ENCODE measurements around the gene GNB1. TPM values are rescaled to one million over a fixed set of nuclear protein-coding genes. Genes with fewer than 3 reads are reported as not detected.
"Not testable (repeated sequence)": the region's sequence is repeated elsewhere in the genome, so short reads cannot be mapped to it uniquely, and the experiment has no call there.

Gene GNB1
- total RNA-seq, 1 experiment from 2014 or later: 362 TPM

DNA sequence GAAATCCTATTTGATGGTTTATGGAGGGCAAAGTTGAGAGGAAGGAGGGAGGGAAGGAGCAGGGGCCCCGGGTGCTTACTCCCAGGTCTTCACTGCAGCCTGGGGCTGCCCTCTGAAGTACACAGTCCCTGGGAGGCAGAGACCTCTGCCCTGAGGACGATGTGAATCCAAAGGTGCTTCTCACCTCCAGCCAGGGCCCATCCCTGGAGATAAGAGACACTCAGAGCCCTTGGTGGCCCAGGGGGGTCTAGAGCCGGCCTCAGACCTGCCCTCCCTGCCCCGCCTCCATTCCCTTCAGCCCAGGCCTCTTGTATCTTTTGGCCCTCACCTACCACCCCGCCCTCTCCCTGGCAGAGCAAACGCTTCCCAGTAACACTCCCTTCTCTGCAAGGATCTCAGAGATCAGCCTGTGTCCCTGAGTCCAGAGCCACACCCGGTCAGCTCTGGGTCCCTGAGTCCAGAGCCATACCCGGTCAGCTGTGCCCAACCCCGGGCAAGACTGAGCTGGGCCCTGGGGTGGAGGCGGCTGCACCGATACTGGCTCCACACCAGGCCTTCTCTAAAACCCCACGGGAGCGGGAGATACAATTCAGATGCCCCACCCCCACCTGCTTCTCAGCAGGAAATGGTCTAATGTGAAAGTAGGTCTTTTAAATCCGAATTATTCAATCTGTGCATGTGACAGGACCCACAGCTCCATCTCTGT lies 3.6 kb upstream of the GNB1 start:
- DNase-seq (ENCODE audit: low read depth): no peak
- in situ Hi-C loops (cut with HindIII; ENCODE audit: low pct_unique_long_range_greater_than_20kb, low sequenced_read_pairs): no loop called here

- in situ Hi-C loops (cut with HindIII; ENCODE audit: low pct_unique_long_range_greater_than_20kb, low sequenced_read_pairs): no loop called here
- no peak for DNase-seq (ENCODE audit: low read depth)
These were observed 3.1 kb upstream of the GNB1 start for GRCh38 chr1:1893997-1894353.

GRCh38 chr1:1893291-1893985 lies 2.6 kb upstream of the GNB1 start:
- no peak for DNase-seq (ENCODE audit: low read depth)
- in situ Hi-C loops (cut with HindIII; ENCODE audit: low pct_unique_long_range_greater_than_20kb, low sequenced_read_pairs): no loop called here

- DNase-seq (ENCODE audit: low read depth): no peak
- in situ Hi-C loops (cut with HindIII; ENCODE audit: low pct_unique_long_range_greater_than_20kb, low sequenced_read_pairs): no loop called here
These were observed 1.9 kb upstream of the GNB1 start for GRCh38 chr1:1892763-1893120.

DNA sequence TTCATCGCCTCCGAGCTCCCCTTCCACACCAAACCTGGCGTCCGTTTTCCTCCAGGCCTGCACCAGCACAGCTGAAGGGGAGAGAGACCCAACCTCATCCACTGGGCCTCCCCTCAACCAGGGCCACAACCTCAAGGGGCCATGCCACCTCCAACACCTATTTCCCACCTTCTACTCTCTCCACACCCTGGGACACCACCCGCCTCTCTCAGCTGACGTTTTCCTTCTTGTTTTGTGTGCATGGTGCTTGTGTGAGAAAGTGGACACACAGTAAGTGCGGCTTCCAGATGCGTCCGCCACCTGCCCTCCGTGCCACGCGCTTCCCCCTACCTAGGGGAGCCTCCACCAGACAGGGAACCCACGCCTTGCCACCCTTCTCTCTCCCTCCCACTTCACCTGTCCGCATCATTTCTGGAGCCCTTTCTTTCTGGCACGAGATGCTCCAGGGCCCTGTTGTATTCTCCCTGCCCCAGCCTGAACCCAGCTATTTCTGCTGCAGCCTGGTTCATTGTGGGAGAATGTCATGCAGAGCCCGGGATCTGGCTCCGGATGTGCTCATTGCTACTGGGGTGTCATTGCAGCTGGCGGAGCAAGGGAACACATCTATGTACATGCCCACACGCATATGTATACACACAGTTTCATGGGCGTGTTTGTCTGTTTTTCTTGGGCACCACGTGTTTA lies 1.3 kb upstream of the GNB1 start:
- DNase-seq (ENCODE audit: low read depth): no peak
- in situ Hi-C loops (cut with HindIII; ENCODE audit: low pct_unique_long_range_greater_than_20kb, low sequenced_read_pairs): no loop called here

- in situ Hi-C loops (cut with HindIII; ENCODE audit: low pct_unique_long_range_greater_than_20kb, low sequenced_read_pairs): no loop called here
- peak; percentile 70 for DNase-seq (ENCODE audit: low read depth)
These were observed 627 bp upstream of the GNB1 start for GRCh38 chr1:1891349-1892078.

DNA sequence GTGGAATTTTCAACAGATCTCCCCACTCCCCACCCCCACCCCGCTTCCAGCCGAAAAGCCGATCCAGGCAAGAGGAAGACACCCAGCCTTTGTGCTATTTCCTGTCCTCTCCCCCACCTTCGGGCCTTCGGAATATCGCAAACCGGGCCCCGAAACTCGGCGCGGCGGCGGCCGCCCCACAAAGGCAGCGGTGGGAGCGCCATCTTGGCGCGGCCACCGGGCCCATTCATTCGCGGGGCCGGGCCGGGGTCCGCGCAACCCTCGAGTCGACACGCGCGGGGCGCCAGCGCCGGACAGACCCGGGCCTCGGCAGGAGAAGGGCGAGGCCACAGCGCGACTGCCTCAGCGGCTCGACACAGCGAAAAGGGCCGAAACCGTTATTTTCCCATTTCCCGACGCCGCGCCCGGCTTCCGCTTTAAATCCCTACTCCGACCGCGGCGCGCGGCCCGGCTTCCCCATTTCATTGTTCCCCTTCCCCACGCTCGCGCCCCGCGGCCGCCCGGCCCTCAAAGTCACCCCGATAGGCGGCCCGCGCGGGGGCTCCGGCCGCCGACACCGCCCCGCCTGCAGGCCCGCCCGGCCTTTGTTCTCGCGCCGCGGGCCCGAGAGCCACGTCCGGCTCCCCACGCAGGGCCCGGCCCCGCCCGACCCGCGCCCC lies 911 bp downstream of the GNB1 start:
- peak; percentile 45 for DNase-seq (ENCODE audit: low read depth)
- in situ Hi-C loops (cut with HindIII; ENCODE audit: low pct_unique_long_range_greater_than_20kb, low sequenced_read_pairs): loop anchor here (10.0 kb wide), 1 partner anchor 65 kb away; no protein-coding TSS in a partner anchor

GRCh38 chr1:1889090-1889750 lies 1.7 kb downstream of the GNB1 start:
- DNase-seq (ENCODE audit: low read depth): no peak
- in situ Hi-C loops (cut with HindIII; ENCODE audit: low pct_unique_long_range_greater_than_20kb, low sequenced_read_pairs): loop anchor here (10.0 kb wide), 1 partner anchor 64 kb away; no protein-coding TSS in a partner anchor

DNA sequence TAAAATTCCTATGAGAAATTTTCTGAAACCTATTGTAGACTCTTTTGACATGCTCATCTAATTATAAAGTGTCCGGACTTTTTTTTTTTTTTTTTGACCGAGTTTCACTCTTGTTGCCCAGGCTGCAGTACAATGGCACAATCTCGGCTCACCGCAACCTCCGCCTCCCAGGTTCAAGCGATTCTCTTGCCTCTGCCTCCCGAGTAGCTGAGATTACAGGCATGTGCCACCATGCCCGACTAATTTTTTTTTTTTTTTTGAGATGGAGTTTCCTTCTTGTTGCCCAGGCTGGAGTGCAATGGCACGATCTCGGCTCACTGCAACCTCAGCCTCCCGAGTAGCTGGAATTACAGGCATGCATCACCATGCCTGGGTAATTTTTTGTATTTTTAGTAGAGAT lies 7.0 kb downstream of the GNB1 start:
- DNase-seq (ENCODE audit: low read depth): not testable (repeated sequence)
- in situ Hi-C loops (cut with HindIII; ENCODE audit: low pct_unique_long_range_greater_than_20kb, low sequenced_read_pairs): loop anchor here (10.0 kb wide), 1 partner anchor 59 kb away; no protein-coding TSS in a partner anchor

DNA sequence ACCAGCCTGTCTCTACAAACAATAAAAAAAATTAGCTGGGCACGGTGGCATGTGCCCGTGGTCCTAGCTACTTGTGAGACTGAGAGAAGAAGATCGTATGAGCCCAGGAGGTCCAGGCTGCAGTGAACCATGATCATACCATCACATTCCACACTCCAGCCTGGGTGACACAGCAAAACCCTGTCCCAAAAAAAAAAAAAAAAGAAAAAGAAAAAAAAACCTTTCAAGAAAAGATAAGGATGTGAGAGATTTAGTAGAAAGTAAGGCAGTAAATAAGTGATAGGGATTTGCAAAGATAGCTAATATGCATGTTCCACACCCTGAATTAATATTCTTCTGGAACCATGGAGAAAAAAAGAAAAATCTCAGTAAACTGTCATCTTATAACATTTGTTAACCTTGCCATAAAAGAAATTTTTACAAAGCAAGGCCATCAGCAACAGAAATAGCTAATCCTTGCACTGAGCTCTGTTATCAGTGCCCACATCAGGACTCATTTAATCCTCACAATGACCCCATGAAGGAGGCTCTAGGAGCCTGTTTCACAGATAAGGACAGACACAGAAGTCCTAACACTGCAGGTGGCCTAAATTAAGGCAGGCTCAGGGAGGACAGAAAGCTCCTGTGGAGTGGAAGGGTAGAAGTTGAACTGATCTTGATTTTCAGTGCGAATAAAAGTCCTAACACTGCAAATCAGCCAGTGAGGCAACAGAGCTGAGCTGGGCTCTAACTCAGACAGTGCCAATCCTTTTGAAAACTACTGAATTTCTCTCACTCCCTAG lies 7.6 kb downstream of the GNB1 start:
- in situ Hi-C loops (cut with HindIII; ENCODE audit: low pct_unique_long_range_greater_than_20kb, low sequenced_read_pairs): loop anchor here (10.0 kb wide), 1 partner anchor 58 kb away; no protein-coding TSS in a partner anchor
- DNase-seq (ENCODE audit: low read depth): peak; percentile 69

GRCh38 chr1:1881727-1882126 lies 9.2 kb downstream of the GNB1 start:
- in situ Hi-C loops (cut with HindIII; ENCODE audit: low pct_unique_long_range_greater_than_20kb, low sequenced_read_pairs): loop anchor here (10.0 kb wide), 1 partner anchor 57 kb away; no protein-coding TSS in a partner anchor
- no peak for DNase-seq (ENCODE audit: low read depth)

- in situ Hi-C loops (cut with HindIII; ENCODE audit: low pct_unique_long_range_greater_than_20kb, low sequenced_read_pairs): loop anchor here (10.0 kb wide), 1 partner anchor 56 kb away; no protein-coding TSS in a partner anchor
- no peak for DNase-seq (ENCODE audit: low read depth)
These were observed 10.1 kb downstream of the GNB1 start for GRCh38 chr1:1880617-1881312.

GRCh38 chr1:1879942-1880341 lies 10.9 kb downstream of the GNB1 start:
- in situ Hi-C loops (cut with HindIII; ENCODE audit: low pct_unique_long_range_greater_than_20kb, low sequenced_read_pairs): loop anchor here (10.0 kb wide), 1 partner anchor 55 kb away; no protein-coding TSS in a partner anchor
- no peak for DNase-seq (ENCODE audit: low read depth)

GRCh38 chr1:1877865-1878436 lies 12.9 kb downstream of the GNB1 start:
- in situ Hi-C loops (cut with HindIII; ENCODE audit: low pct_unique_long_range_greater_than_20kb, low sequenced_read_pairs): no loop called here
- DNase-seq (ENCODE audit: low read depth): no peak

DNA sequence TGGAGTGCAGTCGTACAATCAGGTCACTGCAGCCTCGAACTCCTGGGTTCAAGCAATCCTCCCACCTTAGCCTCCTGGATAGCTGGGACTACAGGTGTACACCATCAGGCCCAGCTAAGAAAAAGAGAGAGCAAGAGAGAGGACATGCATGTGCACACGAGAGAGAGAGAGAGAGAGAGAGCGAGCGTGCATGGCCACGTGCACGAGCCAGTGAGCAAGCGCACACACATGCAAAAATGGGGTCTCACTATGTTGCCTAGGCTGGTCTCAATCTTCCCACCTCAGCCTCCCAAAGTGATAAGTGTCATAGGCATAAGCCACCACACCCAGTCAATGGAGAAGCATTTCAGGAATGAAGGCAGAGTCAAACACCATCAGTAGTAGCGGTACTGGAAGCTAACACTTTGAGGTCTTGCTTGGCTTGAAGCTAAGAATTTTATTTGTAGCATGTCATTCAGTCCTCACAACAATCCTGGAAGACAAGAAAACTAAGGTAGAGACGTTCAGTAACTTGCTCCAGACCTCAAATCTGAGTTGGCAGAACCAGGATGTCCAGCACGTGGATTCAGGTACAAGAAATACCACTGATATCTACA lies 14.5 kb downstream of the GNB1 start:
- in situ Hi-C loops (cut with HindIII; ENCODE audit: low pct_unique_long_range_greater_than_20kb, low sequenced_read_pairs): no loop called here
- no peak for DNase-seq (ENCODE audit: low read depth)

GRCh38 chr1:1875932-1876331 lies 15.0 kb downstream of the GNB1 start:
- DNase-seq (ENCODE audit: low read depth): no peak
- in situ Hi-C loops (cut with HindIII; ENCODE audit: low pct_unique_long_range_greater_than_20kb, low sequenced_read_pairs): no loop called here

Data from Caki2 (cell line).